H4 (cell line): ENCODE measurements around the gene BZW1. TPM values are rescaled to one million over a fixed set of nuclear protein-coding genes. Genes with fewer than 3 reads are reported as not detected.

ENCODE experiments used
- DNase-seq: peaks from one replicate; pipeline ENCODE4 v3.0.0-alpha.2; 2015; ENCODE audit warnings: low spot score
- total RNA-seq: library from RNA; depleted of rRNA; stranded (reverse); fragments of >200 nt; shearing (Covaris generic); gene quantifications from 2 replicates; pipeline ENCODE4 v1.2.3, GENCODE V29; 2014; rRNA removed

The BZW1 gene
- total RNA-seq, result 327 and 428 TPM in 2 replicates

DNA sequence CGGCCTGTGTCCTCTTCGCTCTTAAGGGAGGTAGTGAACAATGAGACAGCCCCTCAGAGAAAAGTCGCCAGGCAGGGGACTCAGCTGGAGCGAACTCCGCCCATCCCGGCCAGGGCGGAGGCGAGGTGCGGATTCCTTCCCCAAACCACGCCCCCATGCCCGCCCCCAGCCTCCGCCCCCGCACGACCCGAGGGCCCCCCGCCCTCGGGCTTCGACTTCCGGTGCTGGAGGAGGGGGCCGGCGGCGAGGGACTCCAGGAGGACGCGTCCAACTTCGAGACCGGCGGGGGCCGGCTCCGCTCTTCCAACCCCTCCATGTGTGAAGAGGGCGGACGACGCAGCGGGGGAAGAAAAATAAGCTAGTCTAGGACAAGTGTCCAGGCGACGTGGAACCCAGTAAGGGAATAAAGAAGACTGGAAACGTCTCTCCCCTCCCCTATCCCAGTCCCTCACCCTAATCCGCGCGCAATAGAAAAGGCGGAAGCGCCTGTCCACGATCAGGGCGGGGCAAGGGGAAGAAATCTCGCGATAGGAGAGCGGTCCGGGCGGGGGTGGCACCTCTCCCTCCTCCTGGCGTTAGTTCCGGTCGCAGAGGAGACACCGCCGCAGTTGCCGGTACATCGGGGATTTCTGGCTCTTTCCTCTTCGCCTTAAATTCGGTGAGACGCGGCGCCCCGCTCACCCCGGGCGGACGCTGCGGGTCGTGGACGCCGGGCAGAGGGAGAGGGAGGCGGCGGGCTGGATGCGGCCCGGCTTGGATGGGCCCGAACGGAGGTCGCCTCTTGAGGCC is at the start of gene BZW1:
Gene BZW1, plus strand, starts transcription at position 578 of the 789 bp plus-strand sequence. CDS start 1,308 bp downstream, outside the sequence.
- peak; percentile 92 for DNase-seq

DNA sequence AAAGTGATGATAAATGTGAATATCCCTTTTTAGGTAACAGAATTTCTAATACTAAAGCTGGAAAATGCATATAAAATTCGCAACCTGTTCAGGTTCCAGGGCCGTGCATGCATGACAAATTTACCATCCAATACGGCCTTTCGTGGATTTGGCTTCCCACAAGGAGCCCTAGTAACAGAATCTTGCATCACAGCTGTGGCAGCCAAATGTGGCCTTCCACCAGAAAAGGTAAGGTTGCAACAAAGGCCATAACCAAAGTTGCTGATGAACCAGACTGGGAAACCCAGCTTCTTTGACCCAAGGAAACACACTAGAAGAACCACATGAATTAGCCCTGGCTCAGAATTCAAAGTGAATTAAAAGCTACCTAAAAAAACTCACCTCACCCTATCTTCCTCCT is 49.6 kb upstream of the BZW1 start:
- DNase-seq, result no peak

DNA sequence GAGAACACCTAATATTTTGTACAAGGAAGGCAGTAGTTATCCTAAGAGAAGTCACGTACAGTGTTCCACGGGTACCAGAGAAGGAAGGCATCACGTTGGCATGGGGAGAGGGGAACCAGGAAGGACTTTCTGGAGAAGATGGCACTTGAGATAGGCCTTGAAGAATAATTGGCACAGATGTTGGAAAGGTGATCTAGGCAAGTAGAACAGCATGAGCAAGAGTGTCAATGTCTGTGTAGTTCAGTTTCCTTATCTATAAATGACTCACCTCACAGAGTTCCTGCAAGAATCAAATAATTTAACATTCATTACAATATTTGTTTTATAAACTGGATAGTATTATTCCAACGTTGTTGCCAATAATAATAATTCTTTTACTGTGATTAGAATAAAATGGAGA is 48.3 kb upstream of the BZW1 start:
- no peak for DNase-seq

DNA sequence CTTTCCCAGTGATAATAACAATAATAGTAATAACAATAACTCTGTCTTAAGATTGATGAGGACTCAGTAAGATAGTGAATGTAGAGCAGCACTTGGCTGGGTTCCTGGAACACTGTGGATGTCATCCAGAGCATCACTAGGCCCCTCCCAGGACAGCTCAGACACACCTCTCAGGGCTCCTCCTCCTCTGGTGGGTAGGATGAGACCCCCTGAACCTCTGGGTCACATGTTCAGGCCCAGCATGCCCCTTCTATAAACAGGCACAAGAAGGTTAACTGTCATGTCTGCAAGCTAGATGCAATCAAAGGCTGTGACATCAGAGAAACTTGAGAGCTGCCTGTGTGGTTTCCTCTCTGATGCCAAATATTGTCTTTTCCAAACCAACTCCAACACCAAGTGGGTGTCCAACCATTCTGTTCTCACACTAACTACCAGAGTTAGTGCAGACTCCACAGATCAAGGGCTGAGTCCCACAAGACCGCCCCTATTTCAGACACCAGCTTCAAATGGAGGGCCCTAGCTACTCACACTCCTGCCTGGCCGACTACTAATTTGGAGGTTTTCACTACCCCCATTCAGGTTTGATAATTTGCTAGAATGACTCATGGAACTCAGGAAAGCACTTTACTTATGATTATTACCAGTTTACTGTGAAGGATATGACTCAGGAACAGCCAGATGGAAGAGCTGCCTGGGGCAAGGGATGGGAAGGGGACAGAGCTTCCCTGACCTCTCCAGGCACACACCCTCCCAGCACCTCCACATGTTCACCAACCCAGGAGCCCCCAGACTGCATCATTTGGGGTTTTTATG is 46.4 kb upstream of the BZW1 start:
- DNase-seq, result peak; percentile 93

DNA sequence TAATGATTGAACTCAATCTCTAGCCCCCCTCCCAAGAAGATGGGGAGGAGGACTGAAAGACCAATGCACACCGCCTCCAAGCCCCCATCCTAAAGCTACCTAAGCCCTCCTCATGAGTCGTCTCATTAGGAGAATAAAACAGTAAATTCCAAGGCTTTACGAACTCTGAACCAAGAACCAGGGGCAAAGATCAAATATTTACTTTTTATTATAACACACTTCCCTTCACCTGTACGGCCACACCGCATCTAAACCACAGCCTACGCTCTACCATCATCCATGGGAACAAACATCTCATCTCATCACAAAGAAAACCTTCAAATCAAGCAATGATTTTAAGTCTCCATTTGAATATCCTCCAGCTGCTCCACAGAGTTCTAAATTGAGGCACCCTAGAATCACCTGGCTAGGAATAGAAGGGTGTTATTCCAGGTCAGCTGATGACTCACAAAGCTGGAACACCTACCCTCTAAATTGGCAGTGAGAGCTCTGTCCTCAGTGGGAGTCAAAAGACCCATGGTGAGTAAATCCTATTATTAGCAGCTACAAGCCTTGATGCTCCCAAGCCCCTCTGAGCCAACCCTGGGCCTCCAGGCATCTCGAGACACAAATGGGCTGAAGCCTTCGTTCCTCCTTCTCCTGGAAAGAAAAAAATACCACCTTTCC is 45.6 kb upstream of the BZW1 start:
- DNase-seq, result peak; percentile 16

DNA sequence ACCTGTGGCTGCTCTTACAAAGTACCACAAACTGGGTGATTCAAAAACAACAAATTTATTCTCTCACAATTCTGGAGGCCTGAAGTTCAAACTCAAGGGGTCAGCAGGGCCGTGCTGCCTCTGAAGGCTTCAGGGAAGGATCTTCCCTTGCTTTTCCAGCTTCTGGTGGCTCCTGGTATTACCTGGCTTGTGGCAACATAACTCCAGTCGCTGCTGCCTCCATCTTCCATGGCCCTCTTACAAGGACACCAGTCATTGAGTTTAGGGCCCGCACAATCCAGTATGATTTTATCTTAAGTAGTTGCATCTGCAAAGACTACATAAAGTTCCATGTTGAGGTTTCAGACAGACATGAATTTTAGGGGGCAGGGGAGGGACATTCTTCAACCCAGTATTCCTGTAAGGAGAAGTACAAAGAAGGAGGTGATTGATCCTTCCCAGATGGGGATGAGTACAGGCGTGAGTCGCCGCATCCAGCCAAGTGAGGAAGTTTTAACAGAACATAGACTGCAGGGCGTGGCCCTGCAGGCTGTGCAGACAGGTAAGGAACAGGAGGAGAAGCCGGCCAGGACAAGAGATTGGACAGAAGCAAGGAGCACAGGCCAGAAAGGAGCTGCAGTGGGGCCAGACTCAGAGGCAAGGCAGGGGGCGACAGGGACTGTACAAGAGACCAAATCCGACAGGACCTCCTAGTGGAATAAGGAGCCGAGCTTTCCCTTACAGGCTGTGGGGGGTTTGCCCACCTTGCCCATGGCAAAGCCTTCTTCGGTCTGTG is 44.4 kb upstream of the BZW1 start:
- DNase-seq, result no peak

DNA sequence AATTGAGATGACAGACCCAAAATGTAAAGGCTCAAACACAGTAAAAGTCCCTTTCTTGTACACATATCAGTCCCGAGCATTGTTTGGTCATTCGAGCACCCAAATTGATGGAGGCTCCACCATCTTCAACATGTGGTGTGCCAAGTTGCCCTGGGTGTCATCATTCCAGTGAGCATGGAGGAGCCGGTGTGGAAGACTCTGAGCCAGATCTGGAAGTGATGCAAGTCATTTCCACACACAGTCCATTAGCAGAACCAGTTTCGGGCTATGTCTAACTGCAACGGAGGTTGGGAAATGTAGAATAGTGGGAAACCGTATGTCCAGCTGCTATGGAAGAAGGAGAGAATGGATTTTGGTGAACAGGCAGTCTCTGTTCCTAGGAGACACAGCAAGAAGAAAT is 40.9 kb upstream of the BZW1 start:
- DNase-seq, result no peak

DNA sequence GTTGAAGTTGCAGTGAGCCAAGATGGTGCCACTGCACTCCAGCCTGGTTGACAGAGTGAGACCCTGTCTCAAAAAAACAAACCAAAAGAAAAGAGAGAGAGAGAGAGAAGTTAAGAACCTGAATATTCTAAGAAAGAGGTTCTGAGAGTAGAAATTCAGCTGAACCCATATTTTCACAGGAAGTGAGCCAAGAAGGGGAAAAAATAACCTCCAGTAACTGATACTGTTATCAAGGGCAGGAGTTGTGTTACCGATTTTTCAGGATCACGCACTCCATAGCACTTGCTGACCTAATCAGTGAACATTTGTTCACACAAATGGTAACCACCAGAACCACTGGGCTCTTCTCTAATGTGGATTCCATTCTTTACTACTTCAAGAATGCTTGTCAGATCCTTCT is 39.1 kb upstream of the BZW1 start:
- DNase-seq, result no peak

DNA sequence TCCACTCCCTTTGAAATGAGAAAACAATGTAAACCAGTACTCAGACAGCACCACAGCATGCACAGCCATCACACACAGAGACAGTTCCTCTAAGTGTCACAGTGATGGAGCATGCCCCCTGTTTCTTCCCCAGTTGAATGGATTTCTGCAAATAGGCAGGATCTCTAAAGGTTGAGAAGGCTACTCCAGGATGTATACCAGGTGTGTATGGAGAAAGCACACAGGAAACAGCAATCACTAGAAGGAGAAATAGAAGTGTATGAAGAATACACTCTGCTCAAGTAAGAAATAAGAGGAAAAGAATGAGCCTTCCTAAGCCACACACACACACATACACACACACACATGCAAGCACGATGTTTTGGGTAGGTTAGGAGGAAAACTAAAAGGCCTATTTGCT is 38.6 kb upstream of the BZW1 start:
- no peak for DNase-seq

DNA sequence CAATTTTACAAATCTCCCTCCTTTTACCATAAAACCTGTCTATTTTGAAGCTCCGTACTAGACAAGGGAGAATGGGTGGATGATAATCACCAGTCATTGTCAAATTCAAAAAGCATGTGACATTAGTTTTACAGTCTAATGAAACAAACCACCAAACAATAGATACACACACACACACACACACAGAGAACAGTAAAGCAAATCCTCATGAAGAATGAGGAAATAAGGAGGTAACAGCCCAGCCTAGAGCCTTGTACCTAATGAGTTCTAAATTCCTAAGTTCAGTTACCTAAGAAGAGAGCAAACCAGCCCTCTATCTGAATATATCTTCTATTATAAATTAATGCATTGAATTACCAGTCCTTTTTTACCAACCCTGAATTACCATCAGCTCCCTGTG is 36.8 kb upstream of the BZW1 start:
- DNase-seq, result no peak

DNA sequence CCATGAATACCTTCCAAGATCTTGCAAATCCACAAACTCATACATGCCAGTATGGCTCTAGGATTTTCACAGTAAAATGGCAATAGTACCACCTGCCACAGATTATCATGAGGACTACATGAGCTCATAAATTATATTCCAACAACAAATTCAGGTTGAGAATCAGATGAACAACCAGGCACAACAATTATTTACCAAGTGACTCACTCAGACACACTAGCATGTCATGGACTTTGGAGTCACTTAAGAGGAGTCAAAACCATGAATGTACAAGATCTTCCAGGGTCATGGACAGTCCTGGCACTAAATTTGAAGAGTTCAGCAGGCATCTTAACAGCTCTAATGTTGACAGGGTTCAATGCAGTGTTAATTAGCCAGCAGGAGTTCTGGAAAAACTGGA is 34.4 kb upstream of the BZW1 start:
- DNase-seq, result no peak

DNA sequence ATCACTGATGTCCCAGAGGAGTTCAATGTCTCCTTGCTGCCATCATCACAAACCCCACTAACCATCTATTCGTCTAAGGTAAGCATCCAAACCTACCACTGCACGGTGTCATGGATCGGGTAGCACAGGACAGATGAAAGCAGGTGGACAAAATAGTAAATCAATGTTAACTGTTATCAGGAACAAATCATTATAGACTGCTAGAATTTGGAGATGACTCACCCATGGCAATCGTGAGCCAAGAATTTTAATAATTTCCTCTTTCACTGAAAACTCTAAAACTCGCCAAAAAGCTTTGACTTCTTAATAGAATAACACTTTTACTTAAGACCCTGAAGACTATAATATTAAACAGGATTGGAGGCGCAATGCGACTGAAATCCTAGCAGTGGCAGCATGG is 33.7 kb upstream of the BZW1 start:
- DNase-seq, result no peak

DNA sequence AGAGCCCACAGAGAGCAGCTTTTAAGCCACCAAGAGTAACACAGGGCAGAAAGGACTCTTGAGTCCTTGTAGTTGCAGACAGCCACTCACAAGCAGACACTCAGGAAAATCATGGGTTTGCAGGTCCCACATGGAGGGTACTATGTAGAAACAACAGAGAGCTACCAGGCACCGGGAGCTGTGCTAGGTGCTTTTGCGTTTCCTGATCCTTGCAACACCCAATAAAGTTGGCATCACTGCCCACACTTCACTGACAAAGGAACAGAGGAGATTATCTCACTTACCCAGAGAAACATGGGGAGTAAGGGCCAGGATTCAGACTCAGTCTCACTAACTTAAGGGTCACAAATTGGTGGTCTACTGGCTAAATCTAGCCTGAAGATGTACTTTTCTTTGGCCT is 32.5 kb upstream of the BZW1 start:
- DNase-seq, result no peak

DNA sequence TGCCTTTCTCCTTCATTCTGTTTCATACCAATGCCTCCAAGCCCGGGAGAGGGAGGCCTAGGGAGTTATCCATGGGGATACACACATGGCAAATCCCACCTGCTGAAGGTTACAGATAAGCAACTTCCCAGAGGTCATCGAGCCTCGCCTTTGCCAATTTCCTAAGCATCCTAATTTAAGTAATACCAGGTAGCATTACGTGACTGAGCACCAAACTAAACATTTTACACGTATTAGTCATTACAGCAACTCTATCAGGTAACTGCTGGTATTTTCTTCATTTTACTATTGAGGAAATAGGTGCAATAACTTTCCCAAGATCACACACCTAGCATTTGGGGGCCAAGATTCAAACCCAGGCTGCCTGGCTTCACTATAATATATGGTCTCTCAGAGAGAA is 30.1 kb upstream of the BZW1 start:
- DNase-seq, result no peak

DNA sequence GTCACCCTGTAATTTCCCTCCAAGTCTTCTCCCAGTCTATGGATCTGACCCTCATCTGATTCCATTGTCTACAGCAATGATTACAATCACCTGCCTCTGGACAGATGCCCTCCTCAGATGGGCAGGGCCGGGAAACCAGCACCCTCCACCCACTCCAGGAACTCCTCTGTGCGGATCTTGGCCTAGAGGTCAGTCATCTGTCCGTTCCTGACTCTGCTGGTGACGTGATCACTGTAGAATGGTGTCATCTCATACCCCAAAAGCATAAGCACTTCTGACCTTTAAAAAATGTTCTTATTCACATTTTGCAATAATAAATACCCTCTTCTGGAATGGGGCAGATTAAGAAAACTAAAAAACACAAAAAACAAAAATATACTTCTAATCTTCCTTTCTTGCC is 29.5 kb upstream of the BZW1 start:
- no peak for DNase-seq

DNA sequence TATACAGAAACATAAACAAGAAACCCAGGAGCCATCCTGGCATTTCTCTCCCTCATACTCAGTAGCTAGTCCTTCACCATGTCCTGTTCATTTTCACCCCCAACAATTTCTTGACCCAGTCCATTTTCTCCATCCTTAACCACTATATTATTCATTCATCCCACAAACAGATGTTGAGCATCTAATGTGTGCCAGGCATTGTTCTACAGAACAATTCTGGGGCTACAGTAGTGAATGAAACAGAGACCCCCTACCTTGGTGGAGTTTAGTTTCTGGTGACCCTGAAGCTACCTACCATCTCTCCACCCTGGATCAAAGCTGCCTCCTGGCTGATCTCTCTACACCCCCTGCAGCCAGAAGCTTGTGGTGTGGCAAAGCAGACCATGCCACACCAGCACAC is 27.5 kb upstream of the BZW1 start:
- no peak for DNase-seq

DNA sequence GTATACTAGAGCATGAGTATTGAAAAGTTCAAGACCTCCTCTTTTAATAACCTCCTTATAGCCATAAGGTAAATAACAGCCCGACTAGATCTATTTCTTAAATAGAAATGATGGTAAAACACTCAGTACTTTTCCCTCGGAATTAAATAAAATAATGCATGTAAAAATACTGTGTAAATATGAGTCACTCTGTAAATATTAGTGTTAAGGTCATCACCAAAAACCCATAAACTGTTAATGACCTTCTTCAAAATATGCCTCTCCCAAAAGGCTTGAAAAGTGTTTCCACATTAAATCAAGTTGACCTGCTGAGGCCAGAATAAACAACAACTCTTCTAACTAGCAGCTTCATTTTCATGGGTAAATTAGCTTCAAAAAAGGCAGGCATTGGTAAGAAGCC is 25.3 kb upstream of the BZW1 start:
- DNase-seq, result peak; percentile 42

DNA sequence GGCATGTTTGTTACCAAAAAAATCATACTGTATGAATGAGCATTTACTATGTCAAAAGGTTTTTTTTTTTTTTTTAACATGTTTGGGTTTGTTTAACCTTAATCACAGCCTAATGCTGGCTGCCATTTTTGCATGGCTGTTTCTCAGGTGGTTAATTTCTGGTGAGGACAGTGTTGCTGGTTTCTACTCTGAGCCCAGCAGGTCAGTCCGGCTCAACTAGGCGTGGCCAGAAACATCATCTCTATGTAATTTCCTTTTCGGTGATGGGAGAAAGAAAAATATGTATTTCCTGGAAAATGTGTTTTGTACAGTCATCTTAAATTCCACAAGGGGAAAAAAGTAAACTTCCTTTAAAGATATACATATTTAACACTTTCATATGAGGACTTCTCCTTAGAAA is 24.9 kb upstream of the BZW1 start:
- DNase-seq, result peak; percentile 22

DNA sequence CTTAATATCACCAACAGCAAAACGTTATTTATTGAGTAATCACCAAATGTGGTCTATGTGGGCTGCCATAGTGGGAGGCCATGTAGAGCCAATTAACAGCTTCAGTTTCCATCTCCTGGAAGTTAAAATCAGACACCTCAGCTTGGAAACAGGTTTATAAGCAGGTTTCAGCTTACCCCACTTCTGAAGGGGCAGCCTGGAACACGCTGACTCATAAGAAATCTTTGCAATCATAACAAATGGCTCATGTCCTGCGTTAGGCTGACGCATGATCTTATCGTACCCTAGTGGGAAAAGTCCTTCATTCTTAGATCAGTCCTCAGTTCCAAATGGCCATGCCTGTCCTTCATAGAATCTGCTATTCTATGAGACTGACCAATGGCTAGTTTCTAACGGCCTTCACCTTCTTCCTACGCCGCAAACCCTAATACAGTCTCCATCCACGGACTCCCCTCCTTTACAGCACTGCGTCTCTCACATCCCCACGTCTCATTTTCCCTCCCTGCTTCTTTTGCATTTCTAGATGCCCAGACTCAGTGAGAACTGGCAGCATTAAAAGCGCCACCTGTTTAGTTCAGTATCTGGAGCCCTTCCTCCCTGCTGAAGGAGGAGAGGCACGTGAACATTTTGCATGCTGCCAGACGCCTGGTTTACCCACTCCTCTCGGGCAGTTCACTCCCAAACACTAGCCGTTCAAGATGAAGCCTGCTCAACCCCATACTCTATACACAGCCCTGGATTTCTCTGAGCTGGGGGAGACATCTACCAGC is 24.2 kb upstream of the BZW1 start:
- peak; percentile 83 for DNase-seq

DNA sequence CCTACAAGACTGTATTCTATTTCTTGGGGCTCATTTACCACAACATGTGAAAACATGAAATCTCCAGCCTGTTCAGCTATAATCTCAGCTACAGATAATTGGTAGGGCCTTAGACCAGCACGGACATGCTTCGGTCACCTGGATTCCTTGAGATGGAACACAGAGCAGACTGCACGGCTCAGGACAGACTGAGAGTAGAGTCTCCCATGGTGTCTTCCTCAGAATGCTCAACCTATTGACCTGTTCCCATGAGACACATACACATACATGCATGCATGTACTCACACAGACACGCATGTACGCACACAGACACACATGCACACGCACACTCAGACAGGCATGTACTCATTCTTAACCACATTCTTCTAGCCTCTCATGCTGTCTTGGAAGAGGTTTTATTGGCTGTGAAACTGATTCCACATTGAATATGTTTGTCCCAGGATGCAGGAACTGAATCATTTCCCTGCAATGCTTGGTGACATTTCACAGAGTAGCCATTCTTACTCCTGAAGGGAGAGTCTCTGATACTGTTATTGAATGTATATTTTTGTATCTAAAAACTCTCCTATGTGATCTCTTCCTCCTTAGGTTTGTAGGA is 23.5 kb upstream of the BZW1 start:
- no peak for DNase-seq

DNA sequence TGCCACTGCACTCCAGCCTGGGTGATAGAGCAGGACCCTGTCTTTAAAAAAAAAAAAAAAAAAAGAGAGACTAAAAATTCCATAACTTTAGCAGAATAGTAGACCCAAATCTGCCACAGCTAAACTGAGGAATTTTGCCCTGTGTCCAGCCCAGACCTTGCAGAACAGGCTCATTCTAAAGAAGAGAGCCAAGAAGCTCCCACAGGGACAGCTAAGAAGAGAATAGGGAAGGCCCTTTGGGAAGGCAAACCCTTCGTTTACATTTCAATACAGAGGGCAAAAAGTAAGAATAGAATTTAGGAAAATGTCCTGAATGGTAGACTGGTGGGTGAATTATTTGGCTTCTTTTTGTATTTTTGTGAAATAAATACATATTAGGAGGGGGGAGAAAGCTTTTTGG is 21.5 kb upstream of the BZW1 start:
- DNase-seq, result no peak
